ENCODE results near the gene ASCC3. TPM values are rescaled to one million over a fixed set of nuclear protein-coding genes. Genes with fewer than 3 reads are reported as not detected.

The ASCC3 gene
- total and polyA plus RNA-seq, 2 of the 4 experiments (the other 2 are of a cell fraction) = 25.8 to 104 TPM

DNA sequence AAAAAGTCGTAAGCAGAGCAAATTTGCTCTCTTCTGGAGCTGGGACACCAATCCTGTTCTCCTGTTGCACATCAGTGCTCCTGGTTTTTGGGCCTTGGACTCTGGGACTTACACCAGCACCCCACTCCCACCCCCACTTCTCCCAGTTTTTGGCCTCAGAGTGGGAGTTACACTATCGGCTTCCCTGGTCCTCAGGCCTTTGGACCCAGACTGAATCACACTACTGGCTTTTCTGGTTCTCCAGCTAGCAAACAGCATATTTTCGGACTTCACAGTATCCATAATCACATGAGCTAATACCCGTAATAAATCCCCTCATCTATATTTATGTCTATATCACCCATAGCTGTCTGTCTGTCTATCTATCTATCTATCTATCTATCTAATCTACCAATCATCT lies 23.2 kb upstream of the ASCC3 start:
- Histone ChIP-seq H3K4me3 (ENCODE audit: insufficient read depth, low read depth, low read length) (no peak overlapping the region), H3K36me3 (ENCODE audit: control insufficient read depth, insufficient read depth, low read length) (no peaks in the 10 kb centered on the region), H2BK120ac (ENCODE audit: low read depth, low read length) (no peak overlapping the region), H3K9me1 (ENCODE audit: insufficient read depth, low read length) (no peaks in the 10 kb centered on the region), H2AK5ac (ENCODE audit: low read depth, low read length) (no peak overlapping the region), H3K79me1 (ENCODE audit: low read depth in 1 of 2, low read length in 2 of 2) (no peaks in the 10 kb centered on the region), H3K27ac (ENCODE audit: insufficient read depth, low read length) (no peak overlapping the region), H4K20me1 (ENCODE audit: insufficient read depth, low read length) (no peaks in the 10 kb centered on the region), H2AFZ (replicated peaks; ENCODE audit: low read length, poor library complexity) (no peak overlapping the region), H2BK20ac (ENCODE audit: low read depth, low read length) (no peak overlapping the region), H4K91ac (ENCODE audit: insufficient read depth, low read depth, low read length) (no peak overlapping the region), H4K8ac (ENCODE audit: low read depth in 2 of 2, low read length in 2 of 2) (no peak overlapping the region), H3K4ac (ENCODE audit: low read depth, low read length) (no peak overlapping the region), H3K18ac (ENCODE audit: low read depth, low read length) (no peak overlapping the region), H3K9me3 (ENCODE audit: control insufficient read depth, insufficient read depth, low read length) (no peaks in the 10 kb centered on the region), H2AK9ac (replicated peaks; ENCODE audit: low read depth, low read length, poor library complexity) (no peak overlapping the region), H3K23ac (ENCODE audit: low read depth, low read length) (no peak overlapping the region), H3K9ac (ENCODE audit: low read depth, low read length) (no peak overlapping the region), H2BK5ac (ENCODE audit: low read depth, low read length, poor library complexity, severe bottlenecking) (no peak overlapping the region), H4K5ac (ENCODE audit: low read depth, low read length) (no peak overlapping the region), H2BK15ac (ENCODE audit: low read depth, low read length) (no peak overlapping the region), H3K14ac (replicated peaks; ENCODE audit: low read depth, low read length) (no peak overlapping the region), H3K4me1 (ENCODE audit: control insufficient read depth, insufficient read depth, low read length) (no peaks in the 10 kb centered on the region), H3K4me2 (ENCODE audit: low read depth, low read length) (no peak overlapping the region), H3K27me3 (ENCODE audit: control insufficient read depth, insufficient read depth, low read length) (no peaks in the 10 kb centered on the region; the same call in 1 of the 2 replicates), H3K56ac (ENCODE audit: extremely low read depth, insufficient read depth, low read length) (no peak overlapping the region)
- ATAC-seq (ENCODE audit: low read depth) = no peak
- in situ Hi-C loops (cut with MboI; ENCODE audit: low sequenced_read_pairs) (no loop called here), dilution Hi-C loops (cut with HindIII; ENCODE audit: low sequenced_read_pairs, unreplicated experiment) (no loop called here), intact Hi-C loops (cut with micrococcal nuclease) (no loop called here)
- no TSS peak for BruUV-seq (replicated peaks)
- ChIA-PET POLR2A (ENCODE audit: unreplicated experiment) (interaction anchor here (0.6 kb wide), 1 partner anchor 12 kb away, joined by 25 read pairs; no protein-coding TSS in a partner anchor), CTCF (interaction anchor here (0.7 kb wide), 1 partner anchor 1110 kb away, joined by 3 read pairs; no protein-coding TSS in a partner anchor)
- WGBS, 2 experiments (ENCODE audit: extremely low coverage in 2 of 2, insufficient read length in 1 of 2) = 83% methylated on average over 2 of the region's 4 CpGs; no CpG with 5 or more reads in 1 of the 2 experiments
- TF ChIP-seq BHLHE40 (IDR thresholded peaks at IDR 0.05; ENCODE audit: low read depth, low read length) = no peak
- no peak for TF ChIP-seq MAZ (IDR thresholded peaks at IDR 0.05; ENCODE audit: borderline replicate concordance, low read depth, low read length)
- TF ChIP-seq CHD1 (IDR thresholded peaks at IDR 0.05; ENCODE audit: low read depth, low read length) = no peak
- no peak for TF ChIP-seq POLR2A (IDR thresholded peaks at IDR 0.05; ENCODE audit: low read depth, low read length)
- TF ChIP-seq MAFK (IDR thresholded peaks at IDR 0.05; ENCODE audit: low read depth, low read length) = no peak
- TF ChIP-seq, protein P1, sequence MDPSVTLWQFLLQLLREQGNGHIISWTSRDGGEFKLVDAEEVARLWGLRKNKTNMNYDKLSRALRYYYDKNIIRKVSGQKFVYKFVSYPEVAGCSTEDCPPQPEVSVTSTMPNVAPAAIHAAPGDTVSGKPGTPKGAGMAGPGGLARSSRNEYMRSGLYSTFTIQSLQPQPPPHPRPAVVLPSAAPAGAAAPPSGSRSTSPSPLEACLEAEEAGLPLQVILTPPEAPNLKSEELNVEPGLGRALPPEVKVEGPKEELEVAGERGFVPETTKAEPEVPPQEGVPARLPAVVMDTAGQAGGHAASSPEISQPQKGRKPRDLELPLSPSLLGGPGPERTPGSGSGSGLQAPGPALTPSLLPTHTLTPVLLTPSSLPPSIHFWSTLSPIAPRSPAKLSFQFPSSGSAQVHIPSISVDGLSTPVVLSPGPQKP (IDR thresholded peaks at IDR 0.05; ENCODE audit: borderline replicate concordance, low read depth, low read length) = no peak
- no peak for TF ChIP-seq MXI1 (IDR thresholded peaks at IDR 0.05; ENCODE audit: borderline replicate concordance, low read depth, low read length)
- no peak for DNase-seq
